GM23338 (cell line): ENCODE results near the gene PNPLA3.

Source experiments
- CREB1 ChIP-seq: fragments of 250-450 bp; sonication (Bioruptor Pico); IDR thresholded peaks from 2 replicates; pipeline ENCODE4 v1.5.0; 2020; ENCODE audit warnings: low read depth, mild to moderate bottlenecking, moderate library complexity
- CTCF ChIP-seq, 2 experiments: fragments of 200-600 bp in 1 of 2; sonication (generic) in 1 of 2; conservative IDR thresholded peaks; 2 replicates each; pipeline versions ENCODE4 v1.5.1 to v1.6.1; 2016 to 2017; ENCODE audit warnings: antibody characterized with exemption in 2 of 2, low read depth in 2 of 2, mild to moderate bottlenecking in 2 of 2, moderate library complexity in 1 of 2
- EZH2 ChIP-seq: fragments of 200-600 bp; sonication (generic); IDR thresholded peaks from one replicate; pipeline ENCODE4 v1.8.0; 2017; ENCODE audit warnings: antibody characterized with exemption, mild to moderate bottlenecking, low read depth; ENCODE audit not compliant: unreplicated experiment
- EZH2phosphoT487 ChIP-seq: fragments of 200-600 bp; sonication (generic); IDR thresholded peaks from one replicate; pipeline ENCODE4 v1.8.1; 2018; ENCODE audit warnings: antibody characterized with exemption; ENCODE audit not compliant: unreplicated experiment
- NANOG ChIP-seq: IDR thresholded peaks from 2 replicates; pipeline ENCODE4 v1.6.1; 2016; ENCODE audit warnings: antibody characterized with exemption, borderline replicate concordance
- POLR2AphosphoS5 ChIP-seq: IDR thresholded peaks from 2 replicates; pipeline ENCODE4 v1.6.1; 2016; ENCODE audit warnings: antibody characterized with exemption, low read depth
- REST ChIP-seq: IDR thresholded peaks from one replicate; pipeline ENCODE4 v1.6.1; 2018; ENCODE audit warnings: antibody characterized with exemption; ENCODE audit not compliant: unreplicated experiment

GRCh38 chr22:43991316-43992020 is 67.9 kb downstream of the PNPLA3 start:
- TF ChIP-seq CTCF (conservative IDR thresholded peaks at IDR 0.05; ENCODE audit: low read depth in 2 of 2) (no peak), EZH2phosphoT487 (no peak), POLR2AphosphoS5 (no peak), EZH2 (no peak), NANOG (no peak), CREB1 (CRISPR knock-in tag) (no peak), REST (no peak)
